Subcutaneous adipose tissue (tissue), 4 donors: ENCODE measurements around the gene UGDH. TPM values are rescaled to one million over a fixed set of nuclear protein-coding genes. Genes with fewer than 3 reads are reported as not detected.

Source experiments
- total RNA-seq, 4 donors: library from RNA; depleted of rRNA; stranded (reverse); fragments of >200 nt; gene quantifications; one replicate each; pipeline ENCODE4 v1.1.0, GENCODE V29; 2016
- TF ChIP-seq, protein P1 (sequence below): fragments of 450-650 bp; IDR thresholded peaks from one replicate; pipeline ENCODE4 v1.5.1; 2016; ENCODE audit warnings: low read depth, mild to moderate bottlenecking, control low read depth, antibody characterized with exemption, moderate library complexity

Gene UGDH
- total RNA-seq, 4 donors from 2014 or later = 37.3 to 122 (median 84.2) TPM

GRCh38 chr4:39526765-39527295, 409 bp downstream of the UGDH start:
- TF ChIP-seq, protein P1, sequence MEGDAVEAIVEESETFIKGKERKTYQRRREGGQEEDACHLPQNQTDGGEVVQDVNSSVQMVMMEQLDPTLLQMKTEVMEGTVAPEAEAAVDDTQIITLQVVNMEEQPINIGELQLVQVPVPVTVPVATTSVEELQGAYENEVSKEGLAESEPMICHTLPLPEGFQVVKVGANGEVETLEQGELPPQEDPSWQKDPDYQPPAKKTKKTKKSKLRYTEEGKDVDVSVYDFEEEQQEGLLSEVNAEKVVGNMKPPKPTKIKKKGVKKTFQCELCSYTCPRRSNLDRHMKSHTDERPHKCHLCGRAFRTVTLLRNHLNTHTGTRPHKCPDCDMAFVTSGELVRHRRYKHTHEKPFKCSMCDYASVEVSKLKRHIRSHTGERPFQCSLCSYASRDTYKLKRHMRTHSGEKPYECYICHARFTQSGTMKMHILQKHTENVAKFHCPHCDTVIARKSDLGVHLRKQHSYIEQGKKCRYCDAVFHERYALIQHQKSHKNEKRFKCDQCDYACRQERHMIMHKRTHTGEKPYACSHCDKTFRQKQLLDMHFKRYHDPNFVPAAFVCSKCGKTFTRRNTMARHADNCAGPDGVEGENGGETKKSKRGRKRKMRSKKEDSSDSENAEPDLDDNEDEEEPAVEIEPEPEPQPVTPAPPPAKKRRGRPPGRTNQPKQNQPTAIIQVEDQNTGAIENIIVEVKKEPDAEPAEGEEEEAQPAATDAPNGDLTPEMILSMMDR = no peak

GRCh38 chr4:39525822-39526690, 1.2 kb downstream of the UGDH start:
- TF ChIP-seq, protein P1 = no peak

DNA sequence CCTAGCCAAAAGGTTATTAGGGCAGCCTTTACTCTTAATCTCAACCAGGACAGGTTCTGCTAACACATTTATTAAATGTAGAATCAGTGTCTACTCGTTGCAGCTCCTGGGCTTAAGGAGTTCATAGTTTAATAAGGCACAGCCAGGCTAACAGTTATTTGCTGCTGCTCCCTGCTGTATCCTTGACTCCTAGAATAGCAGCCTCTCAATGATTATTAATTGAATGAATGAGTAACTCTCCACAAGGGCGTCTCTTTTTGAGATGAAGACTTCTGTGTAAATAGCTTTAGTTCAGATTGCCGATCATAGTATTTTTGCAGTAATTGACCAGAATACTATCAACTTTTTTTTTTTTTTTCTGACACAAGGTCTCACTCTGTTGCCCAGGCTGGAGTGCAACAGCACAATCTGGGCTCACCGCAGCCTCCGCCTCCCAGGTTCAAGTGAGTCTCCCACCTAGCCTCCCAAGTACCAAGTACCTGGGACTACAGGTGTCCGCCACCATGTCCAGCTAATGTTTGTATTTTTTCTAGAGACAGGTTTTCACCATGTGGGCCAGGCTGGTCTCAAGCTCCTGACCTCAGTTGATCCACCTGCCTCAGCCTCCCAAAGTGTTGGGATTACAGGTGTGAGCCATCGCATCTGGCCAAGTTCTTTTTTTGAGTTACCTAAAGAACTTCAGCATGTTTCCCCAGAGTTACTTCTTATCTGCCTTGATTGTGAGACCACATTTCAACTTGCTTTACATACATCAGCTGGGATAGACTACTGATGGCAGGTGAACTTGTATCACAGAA, 2.9 kb downstream of the UGDH start:
- TF ChIP-seq, protein P1 = no peak

GRCh38 chr4:39522068-39522467, 5.2 kb downstream of the UGDH start:
- TF ChIP-seq, protein P1 = no peak

DNA sequence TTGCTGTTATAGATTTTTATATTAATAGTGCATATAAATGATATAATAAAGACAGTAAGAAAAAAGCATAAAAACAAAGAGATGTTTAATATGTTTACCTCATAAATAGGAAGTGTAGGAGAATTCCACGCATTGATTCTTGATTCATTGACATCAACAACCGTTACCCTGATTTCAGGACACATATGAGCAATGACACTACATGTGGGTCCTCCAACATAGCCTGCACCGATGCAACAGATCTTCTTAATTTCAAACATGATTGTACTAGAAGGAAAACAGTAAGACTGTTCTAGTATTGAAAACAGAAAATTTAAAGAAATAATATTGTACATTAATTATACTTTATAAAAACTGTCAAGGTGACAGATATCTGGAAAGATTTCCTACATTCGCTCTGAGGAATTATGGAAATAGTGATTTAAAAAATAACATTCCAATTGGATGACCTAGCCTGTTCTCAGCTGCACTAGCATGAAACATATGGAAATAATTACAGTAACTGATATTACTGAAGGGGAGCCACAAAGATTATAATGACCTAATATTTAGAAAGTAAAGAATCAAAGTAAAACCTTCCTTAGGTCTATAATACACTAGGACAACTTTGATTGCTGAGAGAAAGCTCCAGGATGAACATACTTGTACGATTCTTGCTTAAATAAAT, 5.9 kb downstream of the UGDH start:
- TF ChIP-seq, protein P1 = no peak

DNA sequence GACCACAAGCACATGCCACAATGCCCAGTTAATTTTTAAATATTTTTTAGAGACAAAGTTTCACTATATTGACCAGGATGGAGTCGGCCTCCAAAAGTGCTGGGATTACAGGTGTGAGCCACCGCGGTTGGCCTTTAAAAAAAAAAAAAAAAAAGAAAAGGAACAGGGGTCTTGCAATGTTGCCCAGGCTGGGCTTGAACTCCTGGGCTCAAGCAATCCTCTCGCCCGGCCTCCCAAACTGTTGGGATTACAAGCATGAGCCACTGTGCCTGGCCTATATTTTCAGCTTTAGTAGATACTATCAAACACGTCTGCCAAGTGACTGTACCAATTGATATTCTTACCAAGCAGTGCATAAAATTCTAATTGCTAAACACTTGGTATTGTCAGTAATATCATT, 8.8 kb downstream of the UGDH start:
- TF ChIP-seq, protein P1 = no peak
